GM23338 (cell line): Measurements from ENCODE around the gene RASL11B. TPM values are rescaled to one million over a fixed set of nuclear protein-coding genes. Genes with fewer than 3 reads are reported as not detected.

Experiments
- ATAC-seq: fragments of 200-7000 bp; cut with Tn5 transposase; 3 replicates; pipeline ENCODE4 v1.9.1; 2020
- DNase-seq: peaks from one replicate; pipeline ENCODE4 v3.0.0-alpha.2; 2015; ENCODE audit warnings: low spot score
- H2AFZ ChIP-seq: fragments of 200-600 bp; sonication (generic); 2 replicates; pipeline ENCODE4 v1.8.0; 2016; ENCODE audit warnings: antibody characterized with exemption, mild to moderate bottlenecking, moderate library complexity
- H3F3A ChIP-seq: fragments of 200-600 bp; sonication (generic); replicated peaks from 2 replicates; pipeline ENCODE4 v1.8.0; 2017; ENCODE audit warnings: antibody characterized with exemption, mixed run types, low read depth
- H3K27ac ChIP-seq: fragments of 200-600 bp; sonication (generic); 2 replicates; pipeline ENCODE4 v1.6.1; 2016; ENCODE audit warnings: low read depth
- H3K27me3 ChIP-seq: fragments of 200-600 bp; sonication (generic); 2 replicates; pipeline ENCODE4 v1.8.0; 2016; ENCODE audit warnings: mild to moderate bottlenecking, mixed run types, moderate library complexity; ENCODE audit not compliant: insufficient read depth
- H3K36me3 ChIP-seq: fragments of 200-600 bp; sonication (generic); 2 replicates; pipeline ENCODE4 v1.8.0; 2016; ENCODE audit warnings: mild to moderate bottlenecking; ENCODE audit not compliant: insufficient read depth
- H3K4me1 ChIP-seq: fragments of 200-600 bp; sonication (generic); 2 replicates; pipeline ENCODE4 v1.8.0; 2016; ENCODE audit warnings: mild to moderate bottlenecking, moderate library complexity; ENCODE audit not compliant: insufficient read depth
- H3K4me2 ChIP-seq: fragments of 200-600 bp; sonication (generic); 2 replicates; pipeline ENCODE4 v1.7.1; 2017; ENCODE audit warnings: mixed run types
- H3K4me3 ChIP-seq: fragments of 200-600 bp; sonication (generic); 2 replicates; pipeline ENCODE4 v1.6.1; 2016; ENCODE audit warnings: mixed run types
- H3K79me2 ChIP-seq: fragments of 200-600 bp; sonication (generic); replicated peaks from 2 replicates; pipeline ENCODE4 v1.8.0; 2017; ENCODE audit warnings: mild to moderate bottlenecking; ENCODE audit not compliant: insufficient read depth
- H3K9me2 ChIP-seq: fragments of 200-600 bp; sonication (generic); 2 replicates; pipeline ENCODE4 v1.8.0; 2017; ENCODE audit not compliant: insufficient read depth
- H4K20me1 ChIP-seq: fragments of 200-600 bp; sonication (generic); replicated peaks from 2 replicates; pipeline ENCODE4 v1.8.0; 2017; ENCODE audit warnings: mild to moderate bottlenecking; ENCODE audit not compliant: insufficient read depth
- H3K27ac Mint-ChIP-seq: 2 replicates; pipeline ENCODE4 v1.8.0; 2020; ENCODE audit warnings: inconsistent platforms, mild to moderate bottlenecking, moderate library complexity, mixed read lengths
- H3K27me3 Mint-ChIP-seq: 3 replicates; pipeline ENCODE4 v1.8.0; 2022; ENCODE audit warnings: low read depth, mild to moderate bottlenecking, moderate library complexity, mixed read lengths, inconsistent platforms; ENCODE audit not compliant: insufficient read depth, poor library complexity
- H3K36me3 Mint-ChIP-seq: 3 replicates; pipeline ENCODE4 v1.8.0; 2021; ENCODE audit warnings: low read depth, mild to moderate bottlenecking, inconsistent platforms, moderate library complexity, mixed read lengths
- H3K4me1 Mint-ChIP-seq: 3 replicates; pipeline ENCODE4 v1.8.0; 2020; ENCODE audit warnings: mild to moderate bottlenecking, inconsistent platforms, mixed read lengths
- H3K4me3 Mint-ChIP-seq: 3 replicates; pipeline ENCODE4 v1.8.0; 2021; ENCODE audit warnings: moderate library complexity, mild to moderate bottlenecking, inconsistent platforms, mixed read lengths
- H3K9me3 Mint-ChIP-seq: 3 replicates; pipeline ENCODE4 v1.8.0; 2020; ENCODE audit warnings: moderate library complexity, mild to moderate bottlenecking, inconsistent platforms, mixed read lengths
- CREB1 ChIP-seq: fragments of 250-450 bp; sonication (Bioruptor Pico); IDR thresholded peaks from 2 replicates; pipeline ENCODE4 v1.5.0; 2020; ENCODE audit warnings: low read depth, mild to moderate bottlenecking, moderate library complexity
- CTCF ChIP-seq, 2 experiments: fragments of 200-600 bp in 1 of 2; sonication (generic) in 1 of 2; conservative IDR thresholded peaks; 2 replicates each; pipeline versions ENCODE4 v1.5.1 to v1.6.1; 2016 to 2017; ENCODE audit warnings: antibody characterized with exemption in 2 of 2, low read depth in 2 of 2, mild to moderate bottlenecking in 2 of 2, moderate library complexity in 1 of 2
- ETS1 ChIP-seq: IDR thresholded peaks from 2 replicates; pipeline ENCODE4 v1.6.1; 2016; ENCODE audit warnings: antibody characterized with exemption
- EZH2 ChIP-seq: fragments of 200-600 bp; sonication (generic); IDR thresholded peaks from one replicate; pipeline ENCODE4 v1.8.0; 2017; ENCODE audit warnings: antibody characterized with exemption, mild to moderate bottlenecking, low read depth; ENCODE audit not compliant: unreplicated experiment
- EZH2phosphoT487 ChIP-seq: fragments of 200-600 bp; sonication (generic); IDR thresholded peaks from one replicate; pipeline ENCODE4 v1.8.1; 2018; ENCODE audit warnings: antibody characterized with exemption; ENCODE audit not compliant: unreplicated experiment
- JUNB ChIP-seq: IDR thresholded peaks from one replicate; pipeline ENCODE4 v1.6.1; 2016; ENCODE audit warnings: antibody characterized with exemption; ENCODE audit not compliant: unreplicated experiment
- NANOG ChIP-seq: IDR thresholded peaks from 2 replicates; pipeline ENCODE4 v1.6.1; 2016; ENCODE audit warnings: antibody characterized with exemption, borderline replicate concordance
- POLR2AphosphoS5 ChIP-seq: IDR thresholded peaks from 2 replicates; pipeline ENCODE4 v1.6.1; 2016; ENCODE audit warnings: antibody characterized with exemption, low read depth
- REST ChIP-seq: IDR thresholded peaks from one replicate; pipeline ENCODE4 v1.6.1; 2018; ENCODE audit warnings: antibody characterized with exemption; ENCODE audit not compliant: unreplicated experiment
- STAT1 ChIP-seq: IDR thresholded peaks from one replicate; pipeline ENCODE4 v1.6.1; 2016; ENCODE audit warnings: antibody characterized with exemption; ENCODE audit not compliant: unreplicated experiment
- ZNF114 ChIP-seq: fragments of 250-450 bp; sonication (Bioruptor Pico); IDR thresholded peaks from 2 replicates; pipeline ENCODE4 v1.5.0; 2020; ENCODE audit warnings: mild to moderate bottlenecking, moderate library complexity
- ZNF331 ChIP-seq: fragments of 250-450 bp; sonication (Bioruptor Pico); IDR thresholded peaks from 2 replicates; pipeline ENCODE4 v1.5.0; 2020; ENCODE audit warnings: low read depth, mild to moderate bottlenecking, moderate library complexity
- ZNF462 ChIP-seq: fragments of 250-450 bp; sonication (Bioruptor Pico); IDR thresholded peaks from 2 replicates; pipeline ENCODE4 v1.5.0; 2020; ENCODE audit warnings: mild to moderate bottlenecking, moderate library complexity
- polyA plus RNA-seq: library from polyadenylated mRNA; unstranded; fragments of >200 nt; fragmentation: Nextera tagmentation; extraction: Ambion mirVana; gene quantifications from 2 replicates; pipeline ENCODE4 v1.2.1, GENCODE V29; 2016
- total RNA-seq: library from RNA; depleted of rRNA; stranded (reverse); fragments of >200 nt; shearing (Covaris generic); gene quantifications from 2 replicates; pipeline ENCODE4 v1.2.3, GENCODE V29; 2014

RASL11B gene
- total and polyA plus RNA-seq, 2 experiments from 2014 or later = 69.7 to 100.0 TPM

- Histone ChIP-seq H3K4me1 (peaks cover 18% of the 10 kb centered on the region), H3K36me3 (no peaks in the 10 kb centered on the region), H4K20me1 (no peaks in the 10 kb centered on the region), H2AFZ (no peak overlapping the region), H3K27me3 (no peaks in the 10 kb centered on the region), H3K4me3 (no peak overlapping the region), H3K4me2 (no peak overlapping the region), H3F3A (no peaks in the 10 kb centered on the region), H3K79me2 (no peaks in the 10 kb centered on the region), H3K27ac (no peak overlapping the region), H3K9me2 (no peaks in the 10 kb centered on the region; the same call in none of the 2 replicates)
- ATAC-seq = no peak
- Mint-ChIP-seq H3K27ac (no peak overlapping the region), H3K9me3 (no peaks in the 10 kb centered on the region), H3K4me1 (peaks cover 31% of the 10 kb centered on the region), H3K27me3 (peaks cover 5% of the 10 kb centered on the region), H3K4me3 (no peak overlapping the region), H3K36me3 (no peaks in the 10 kb centered on the region; the same call in 2 of the 3 replicates)
- TF ChIP-seq EZH2phosphoT487 (no peak), JUNB (no peak), ZNF331 (CRISPR knock-in tag) (no peak), NANOG (no peak), ETS1 (no peak), STAT1 (no peak), CTCF (conservative IDR thresholded peaks at IDR 0.05; ENCODE audit: low read depth in 2 of 2) (no peak), CREB1 (CRISPR knock-in tag) (no peak), ZNF462 (CRISPR knock-in tag) (no peak), ZNF114 (no peak), REST (no peak), POLR2AphosphoS5 (no peak), EZH2 (no peak)
- no peak for DNase-seq
Observed at GRCh38 chr4:52850406-52851124, 11.6 kb upstream of the RASL11B start.
